ENCODE data around the gene ACTN2.

The ACTN2 gene

DNA sequence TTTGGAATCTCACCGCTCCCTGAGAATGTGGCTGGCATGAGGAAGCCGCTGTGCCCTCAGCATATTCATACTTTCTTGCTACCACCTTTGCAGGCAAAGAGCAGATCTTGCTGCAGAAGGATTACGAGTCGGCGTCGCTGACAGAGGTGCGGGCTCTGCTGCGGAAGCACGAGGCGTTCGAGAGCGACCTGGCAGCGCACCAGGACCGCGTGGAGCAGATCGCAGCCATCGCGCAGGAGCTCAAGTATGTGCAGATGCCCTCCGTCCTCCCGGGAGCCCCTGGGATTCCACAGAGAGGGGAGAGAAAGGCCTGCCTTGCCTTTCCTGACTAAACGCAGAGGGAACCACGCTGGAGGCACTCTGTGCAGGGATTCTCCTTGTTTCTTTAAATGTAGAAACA lies 58.2 kb downstream of the ACTN2 start:
- no peak for DNase-seq

GRCh38 chr1:236746785-236747184 lies 60.5 kb downstream of the ACTN2 start:
- DNase-seq, result no peak

- DNase-seq, result no peak
These were observed 61.1 kb downstream of the ACTN2 start for GRCh38 chr1:236747311-236747985.

- no peak for DNase-seq
These were observed 62.1 kb downstream of the ACTN2 start for GRCh38 chr1:236748268-236748870.

DNA sequence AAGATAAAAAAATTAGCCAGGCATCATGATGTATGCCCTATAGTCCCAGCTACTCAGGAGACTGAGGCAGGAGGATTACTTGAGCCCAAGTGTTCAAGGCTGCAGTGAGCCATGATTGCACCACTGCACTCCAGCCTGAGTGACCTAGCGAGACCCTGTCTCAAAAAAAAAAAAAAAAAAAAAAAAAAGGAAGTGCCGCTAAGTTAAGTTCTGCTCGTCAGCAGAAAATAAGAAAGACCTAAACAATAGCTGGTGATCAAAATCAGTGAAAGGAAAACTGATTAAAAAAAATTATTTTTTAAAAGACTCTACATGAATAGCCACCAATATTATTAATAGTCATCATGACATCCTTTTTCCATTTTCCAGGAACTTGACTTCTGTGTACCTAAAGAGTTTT lies 64.6 kb downstream of the ACTN2 start:
- no peak for DNase-seq

DNA sequence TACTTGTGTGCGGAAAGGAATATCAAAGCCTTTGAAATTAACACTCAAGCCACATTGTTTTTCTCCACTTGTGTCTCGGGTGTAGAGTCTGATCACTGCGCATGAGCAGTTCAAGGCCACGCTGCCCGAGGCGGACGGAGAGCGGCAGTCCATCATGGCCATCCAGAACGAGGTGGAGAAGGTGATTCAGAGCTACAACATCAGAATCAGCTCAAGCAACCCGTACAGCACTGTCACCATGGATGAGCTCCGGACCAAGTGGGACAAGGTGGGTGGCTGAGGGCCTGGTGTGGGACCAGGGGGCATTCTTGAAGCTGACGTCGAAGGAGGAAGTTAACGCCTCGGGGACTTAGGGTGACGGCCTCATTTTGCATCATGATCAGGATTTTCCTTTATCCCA lies 65.1 kb downstream of the ACTN2 start:
- no peak for DNase-seq

GRCh38 chr1:236751935-236752334 lies 65.6 kb downstream of the ACTN2 start:
- no peak for DNase-seq

DNA sequence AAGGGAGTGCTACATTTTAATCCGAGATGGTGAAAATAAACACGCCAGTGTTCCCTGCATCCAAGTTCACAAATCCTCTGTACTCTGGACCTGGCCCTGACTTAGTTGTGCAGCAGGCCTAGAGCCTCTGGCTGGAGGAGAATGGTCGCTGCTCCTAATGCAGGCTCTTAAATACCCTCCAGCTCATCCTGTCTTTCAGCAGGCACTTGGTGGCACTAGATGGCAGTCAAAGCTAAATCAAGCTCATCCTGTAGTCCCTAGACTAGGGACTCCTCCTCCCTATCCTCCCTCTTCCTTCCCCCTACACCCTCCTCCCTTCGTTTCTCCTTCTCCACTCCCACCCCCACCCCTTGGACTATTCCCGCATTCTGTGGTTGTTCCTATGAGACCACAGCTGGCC lies 67.2 kb downstream of the ACTN2 start:
- peak; percentile 13 to 14 for DNase-seq

DNA sequence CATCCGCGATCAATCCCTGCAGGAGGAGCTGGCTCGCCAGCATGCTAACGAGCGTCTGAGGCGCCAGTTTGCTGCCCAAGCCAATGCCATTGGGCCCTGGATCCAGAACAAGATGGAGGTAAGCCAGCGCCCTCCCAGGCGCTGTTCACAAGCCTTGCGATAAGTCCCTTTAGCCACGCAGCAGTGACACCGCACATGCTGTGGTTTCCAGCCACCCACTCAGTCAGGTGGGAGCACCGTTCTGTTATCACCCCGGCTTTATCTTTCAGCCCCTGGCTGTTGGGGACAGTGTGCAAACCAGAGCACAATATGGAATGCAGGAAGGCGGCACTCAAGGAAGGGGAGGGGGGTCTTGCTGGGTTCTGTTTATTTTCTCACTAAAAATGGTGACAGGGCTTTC lies 67.7 kb downstream of the ACTN2 start:
- DNase-seq, result no peak

- no peak for DNase-seq
These were observed 68.4 kb downstream of the ACTN2 start for GRCh38 chr1:236754525-236755210.

DNA sequence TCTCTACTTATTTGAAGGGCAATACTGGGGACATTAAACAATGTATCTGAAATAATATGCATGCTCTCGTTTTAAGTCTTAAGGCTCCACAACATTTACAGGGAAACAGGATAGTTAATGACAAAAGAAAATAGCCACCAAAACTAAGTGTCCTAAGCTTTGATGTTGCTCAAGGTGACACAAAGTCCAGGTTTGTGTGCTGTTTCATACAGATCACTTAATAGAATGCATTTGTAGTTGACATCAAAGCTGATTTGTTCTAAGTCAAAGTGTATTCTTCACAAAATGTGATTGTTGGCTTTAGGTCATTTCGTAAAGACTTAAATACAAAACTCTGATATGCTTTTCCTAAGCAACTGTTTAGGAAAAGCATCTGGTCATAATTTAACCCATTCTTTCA lies 71.3 kb downstream of the ACTN2 start:
- no peak for DNase-seq

GRCh38 chr1:236759252-236759859 lies 73.1 kb downstream of the ACTN2 start:
- peak in 1 of 2 experiments; percentile 29 for DNase-seq

- no peak for DNase-seq
These were observed 74.2 kb downstream of the ACTN2 start for GRCh38 chr1:236760480-236760879.

DNA sequence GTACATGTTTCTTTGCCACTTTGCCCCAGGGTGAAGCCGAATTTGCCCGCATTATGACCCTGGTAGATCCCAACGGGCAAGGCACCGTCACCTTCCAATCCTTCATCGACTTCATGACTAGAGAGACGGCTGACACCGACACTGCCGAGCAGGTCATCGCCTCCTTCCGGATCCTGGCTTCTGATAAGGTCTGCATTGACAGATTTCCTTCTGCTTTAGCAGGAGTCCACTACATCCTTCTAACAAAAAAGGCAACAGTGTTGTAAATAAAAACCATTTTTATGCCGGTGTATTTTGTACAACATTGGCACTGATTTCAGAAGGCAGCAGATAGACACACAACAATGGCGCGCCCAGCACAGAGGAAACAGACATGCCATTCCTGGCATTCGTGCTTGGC lies 74.7 kb downstream of the ACTN2 start:
- DNase-seq, result no peak

DNA sequence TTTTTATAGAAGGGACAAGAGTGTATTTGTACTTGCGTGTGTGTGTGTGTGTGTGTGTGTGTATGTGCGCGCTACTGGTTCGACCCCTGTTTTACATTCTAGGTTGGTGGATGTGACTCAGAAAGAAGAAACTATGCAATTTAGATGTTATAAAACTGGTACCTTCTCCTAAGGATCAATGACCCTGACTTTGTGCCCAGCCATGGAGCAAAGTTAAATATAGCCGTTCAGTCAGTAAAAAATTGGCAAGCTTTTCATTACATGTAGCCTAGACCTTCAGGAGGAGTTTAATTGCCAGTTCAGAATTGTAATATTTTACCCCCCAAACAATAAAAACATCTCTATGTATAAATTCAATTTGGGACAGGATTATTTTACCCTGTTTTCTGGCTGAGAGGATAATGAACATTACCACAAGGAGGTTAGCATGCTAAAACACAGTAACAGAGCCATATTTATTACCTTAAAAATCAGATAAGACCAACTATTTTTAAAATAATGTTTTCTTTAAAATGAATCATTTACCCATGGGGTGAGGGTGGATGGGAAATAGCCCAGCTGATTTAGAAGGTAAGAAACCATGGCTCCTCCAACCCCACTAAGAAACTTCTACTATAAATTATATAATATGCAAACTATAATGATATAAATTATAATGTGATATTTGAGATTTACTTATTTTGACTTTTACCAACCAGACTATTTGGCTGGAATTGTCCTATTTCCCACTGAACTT lies 75.3 kb downstream of the ACTN2 start:
- no peak for DNase-seq

GRCh38 chr1:236762410-236762809 lies 76.1 kb downstream of the ACTN2 start:
- DNase-seq, result no peak

- DNase-seq, result no peak
These were observed 79.5 kb downstream of the ACTN2 start for GRCh38 chr1:236765831-236766230.

- DNase-seq, result no peak
These were observed 80.2 kb downstream of the ACTN2 start for GRCh38 chr1:236766506-236766905.

- DNase-seq, result no peak
These were observed 81.0 kb downstream of the ACTN2 start for GRCh38 chr1:236767276-236767675.

- DNase-seq, result no peak
These were observed 82.3 kb downstream of the ACTN2 start for GRCh38 chr1:236768601-236769000.

DNA sequence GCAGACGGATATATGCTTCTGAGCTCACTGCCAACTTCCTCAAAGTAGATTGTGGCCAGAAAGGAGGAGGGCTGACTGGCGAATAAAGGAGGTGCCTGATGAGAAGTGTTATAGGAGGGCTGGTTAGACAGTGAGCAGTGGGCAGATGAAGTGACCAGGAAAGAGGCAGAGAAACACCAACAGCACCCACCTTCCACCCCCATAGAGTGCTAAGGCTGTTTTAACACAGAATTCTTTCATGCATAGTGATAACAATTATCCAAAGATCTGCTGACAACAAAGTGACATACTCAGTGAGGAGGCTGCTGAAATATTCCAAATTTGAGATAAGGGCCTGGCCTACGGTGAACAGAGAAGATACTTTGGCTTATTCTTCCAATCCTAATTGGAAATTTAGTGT lies 87.6 kb downstream of the ACTN2 start:
- no peak for DNase-seq

DNA sequence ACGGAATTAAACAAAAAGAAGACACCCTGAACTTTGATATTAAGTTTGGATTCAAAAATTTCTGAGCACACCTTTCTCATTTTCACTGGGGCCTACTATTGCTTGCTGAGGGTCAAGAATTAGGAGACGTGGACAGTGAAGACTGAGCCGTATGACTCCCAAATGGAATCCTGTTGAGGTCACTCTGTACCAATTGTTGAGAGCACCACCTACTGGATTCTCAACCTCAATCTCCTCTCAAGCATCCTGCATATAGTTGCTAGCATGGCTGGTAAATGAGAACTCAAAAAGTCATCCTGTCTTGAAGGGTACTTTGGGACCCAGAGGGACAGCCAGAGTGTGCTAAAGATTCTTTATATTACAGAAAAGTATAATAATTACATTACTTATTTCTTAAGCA lies 88.6 kb downstream of the ACTN2 start:
- peak in 1 of 2 experiments; percentile 16 for DNase-seq

- DNase-seq, result no peak
These were observed 93.0 kb downstream of the ACTN2 start for GRCh38 chr1:236779312-236779711.

Data from NCI-H526 (cell line).